HEK293T (cell line): ENCODE results near the gene NCS1.

Experiments used
- ARNT ChIP-seq: fragments of 450-650 bp; IDR thresholded peaks from 2 replicates; pipeline ENCODE4 v1.6.1; 2017; ENCODE audit warnings: mild to moderate bottlenecking
- BHLHE40 ChIP-seq: fragments of 450-650 bp; IDR thresholded peaks from 2 replicates; pipeline ENCODE4 v1.6.1; 2016; ENCODE audit warnings: mild to moderate bottlenecking, moderate library complexity, borderline replicate concordance
- CTBP1 ChIP-seq: fragments of 450-650 bp; IDR thresholded peaks from 2 replicates; pipeline ENCODE4 v1.6.1; 2016; ENCODE audit warnings: borderline replicate concordance
- ELF4 ChIP-seq: fragments of 450-650 bp; IDR thresholded peaks from 2 replicates; pipeline ENCODE4 v1.6.1; 2017; ENCODE audit warnings: antibody characterized with exemption
- FOXA1 ChIP-seq: fragments of 450-650 bp; IDR thresholded peaks from 2 replicates; pipeline ENCODE4 v1.6.1; 2016; ENCODE audit warnings: mild to moderate bottlenecking
- FOXM1 ChIP-seq: fragments of 450-650 bp; IDR thresholded peaks from 2 replicates; pipeline ENCODE4 v1.6.1; 2017; ENCODE audit warnings: mild to moderate bottlenecking, borderline replicate concordance
- HDGF ChIP-seq: fragments of 450-650 bp; IDR thresholded peaks from 2 replicates; pipeline ENCODE4 v1.6.1; 2017; ENCODE audit warnings: antibody characterized with exemption, borderline replicate concordance
- NFRKB ChIP-seq: fragments of 450-650 bp; IDR thresholded peaks from 2 replicates; pipeline ENCODE4 v1.6.1; 2016; ENCODE audit warnings: mild to moderate bottlenecking, moderate library complexity
- SP1 ChIP-seq: fragments of 450-650 bp; IDR thresholded peaks from 2 replicates; pipeline ENCODE4 v1.6.1; 2017
- SUZ12 ChIP-seq: fragments of 450-650 bp; IDR thresholded peaks from 2 replicates; pipeline ENCODE4 v1.6.1; 2016; ENCODE audit warnings: mild to moderate bottlenecking
- TARDBP ChIP-seq: fragments of 450-650 bp; IDR thresholded peaks from 2 replicates; pipeline ENCODE4 v1.6.1; 2016
- TF ChIP-seq, protein P1 (sequence below): fragments of 450-650 bp; IDR thresholded peaks from 2 replicates; pipeline ENCODE4 v1.6.1; 2016

- TF ChIP-seq BHLHE40: no peak
- no peak for TF ChIP-seq ELF4
- TF ChIP-seq TARDBP: no peak
- TF ChIP-seq FOXA1: no peak
- TF ChIP-seq CTBP1: no peak
- TF ChIP-seq, protein P1, sequence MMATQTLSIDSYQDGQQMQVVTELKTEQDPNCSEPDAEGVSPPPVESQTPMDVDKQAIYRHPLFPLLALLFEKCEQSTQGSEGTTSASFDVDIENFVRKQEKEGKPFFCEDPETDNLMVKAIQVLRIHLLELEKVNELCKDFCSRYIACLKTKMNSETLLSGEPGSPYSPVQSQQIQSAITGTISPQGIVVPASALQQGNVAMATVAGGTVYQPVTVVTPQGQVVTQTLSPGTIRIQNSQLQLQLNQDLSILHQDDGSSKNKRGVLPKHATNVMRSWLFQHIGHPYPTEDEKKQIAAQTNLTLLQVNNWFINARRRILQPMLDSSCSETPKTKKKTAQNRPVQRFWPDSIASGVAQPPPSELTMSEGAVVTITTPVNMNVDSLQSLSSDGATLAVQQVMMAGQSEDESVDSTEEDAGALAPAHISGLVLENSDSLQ: no peak
- no peak for TF ChIP-seq ARNT
- no peak for TF ChIP-seq HDGF
- no peak for TF ChIP-seq SP1
- no peak for TF ChIP-seq NFRKB
- TF ChIP-seq FOXM1: no peak
- TF ChIP-seq SUZ12: no peak
These were observed 15.5 kb upstream of the NCS1 start for GRCh38 chr9:130156672-130157071.
